Stimulated activated naive CD8-positive, alpha-beta T cell treated with anti-CD3 and anti-CD28 coated beads, Interleukin-15, amount 100 ng/mL, for 72 hours (primary cell): ENCODE results near the gene STK35.
"Not testable (repeated sequence)": the region's sequence is repeated elsewhere in the genome, so short reads cannot be mapped to it uniquely, and the experiment has no call there.

Source experiments
- ATAC-seq: fragments of 150-1000 bp; cut with Tn5 transposase; 2 replicates; pipeline ENCODE4 v1.10.0; 2021; ENCODE audit warnings: mild to moderate bottlenecking, moderate library complexity
- DNase-seq, 2 donors: peaks; one replicate each; pipeline ENCODE4 v3.0.0; 2021 to 2022
- H3K27ac Mint-ChIP-seq, 2 donors: one replicate each; pipeline ENCODE4 v1.8.0; 2022; ENCODE audit warnings: mild to moderate bottlenecking in 2 of 2, mixed read lengths in 2 of 2, moderate library complexity in 2 of 2
- H3K27me3 Mint-ChIP-seq: one replicate; pipeline ENCODE4 v1.8.0; 2022; ENCODE audit warnings: mixed read lengths
- H3K4me1 Mint-ChIP-seq: one replicate; pipeline ENCODE4 v1.8.0; 2022; ENCODE audit warnings: mild to moderate bottlenecking, mixed read lengths
- H3K4me3 Mint-ChIP-seq, 2 donors: one replicate each; pipeline ENCODE4 v1.8.0; 2022; ENCODE audit warnings: mild to moderate bottlenecking in 2 of 2, mixed read lengths in 2 of 2, moderate library complexity in 1 of 2
- H3K9me3 Mint-ChIP-seq, 2 donors: one replicate each; pipeline ENCODE4 v1.8.0; 2022; ENCODE audit warnings: mixed read lengths in 2 of 2

Gene STK35

GRCh38 chr20:2173186-2173585 is 71.6 kb downstream of the STK35 start:
- Mint-ChIP-seq H3K4me1 (peaks cover 6% of the 10 kb centered on the region), H3K27ac (no peak overlapping the region), H3K4me3 (no peak overlapping the region), H3K27me3 (peaks cover 25% of the 10 kb centered on the region), H3K9me3 (no peaks in the 10 kb centered on the region)
- ATAC-seq (no peak), DNase-seq (no peak)

- Mint-ChIP-seq H3K9me3 (no peaks in the 10 kb centered on the region), H3K4me1 (peaks cover 12% of the 10 kb centered on the region), H3K4me3 (no peak overlapping the region), H3K27me3 (peaks cover 33% of the 10 kb centered on the region), H3K27ac (no peak overlapping the region)
- DNase-seq (no peak), ATAC-seq (no peak)
Measured at GRCh38 chr20:2174067-2174466, 72.4 kb downstream of the STK35 start.

GRCh38 chr20:2176946-2177345 is 75.3 kb downstream of the STK35 start:
- no peak for DNase-seq
- no peaks in the 10 kb centered on the region for H3K9me3 Mint-ChIP-seq
- peaks cover 12% of the 10 kb centered on the region for H3K4me1 Mint-ChIP-seq
- ATAC-seq = no peak
- peaks cover 16% of the 10 kb centered on the region for H3K27me3 Mint-ChIP-seq
- no peak overlapping the region for H3K27ac Mint-ChIP-seq
- H3K4me3 Mint-ChIP-seq = no peak overlapping the region

GRCh38 chr20:2178318-2179232 is 76.9 kb downstream of the STK35 start:
- no peak for DNase-seq
- Mint-ChIP-seq H3K27me3 (peaks cover 8% of the 10 kb centered on the region), H3K4me1 (peaks cover 6% of the 10 kb centered on the region), H3K4me3 (no peak overlapping the region), H3K9me3 (no peaks in the 10 kb centered on the region), H3K27ac (no peak overlapping the region)
- no peak for ATAC-seq

GRCh38 chr20:2179233-2179580 is 77.6 kb downstream of the STK35 start:
- ATAC-seq = no peak
- peaks cover 8% of the 10 kb centered on the region for H3K27me3 Mint-ChIP-seq
- H3K27ac Mint-ChIP-seq = no peak overlapping the region
- no peaks in the 10 kb centered on the region for H3K9me3 Mint-ChIP-seq
- no peak overlapping the region for H3K4me3 Mint-ChIP-seq
- peaks cover 6% of the 10 kb centered on the region for H3K4me1 Mint-ChIP-seq
- DNase-seq = no peak

- no peak overlapping the region for H3K4me3 Mint-ChIP-seq
- no peaks in the 10 kb centered on the region for H3K9me3 Mint-ChIP-seq
- H3K27ac Mint-ChIP-seq = no peak overlapping the region
- no peak for DNase-seq
- peaks cover 8% of the 10 kb centered on the region for H3K27me3 Mint-ChIP-seq
- no peak for ATAC-seq
- H3K4me1 Mint-ChIP-seq = peaks cover 6% of the 10 kb centered on the region
Measured at GRCh38 chr20:2179949-2180348, 78.3 kb downstream of the STK35 start.

GRCh38 chr20:2183381-2183780 is 81.8 kb downstream of the STK35 start:
- Mint-ChIP-seq H3K9me3 (peaks cover 0 to 14% of the 10 kb centered on the region in 2 donors), H3K27ac (no peak overlapping the region), H3K4me1 (peaks cover 5% of the 10 kb centered on the region), H3K27me3 (peaks cover 6% of the 10 kb centered on the region), H3K4me3 (no peak overlapping the region)
- DNase-seq (no peak), ATAC-seq (no peak)

- H3K4me1 Mint-ChIP-seq, H3K27ac Mint-ChIP-seq, DNase-seq, H3K4me3 Mint-ChIP-seq, ATAC-seq: not testable (repeated sequence)
- peaks cover 13% of the 10 kb centered on the region for H3K27me3 Mint-ChIP-seq
- peaks cover 0 to 14% of the 10 kb centered on the region in 2 donors for H3K9me3 Mint-ChIP-seq
Measured at GRCh38 chr20:2184933-2185332, 83.3 kb downstream of the STK35 start.

- no peaks in the 10 kb centered on the region for H3K9me3 Mint-ChIP-seq
- no peaks in the 10 kb centered on the region for H3K4me1 Mint-ChIP-seq
- H3K27ac Mint-ChIP-seq = no peak overlapping the region
- H3K27me3 Mint-ChIP-seq = peaks cover 45% of the 10 kb centered on the region
- ATAC-seq = no peak
- H3K4me3 Mint-ChIP-seq = no peak overlapping the region
- no peak for DNase-seq
Measured at GRCh38 chr20:2195614-2196013, 94.0 kb downstream of the STK35 start.

GRCh38 chr20:2197166-2197565 is 95.5 kb downstream of the STK35 start:
- H3K27me3 Mint-ChIP-seq = peaks cover 43% of the 10 kb centered on the region
- no peak overlapping the region for H3K27ac Mint-ChIP-seq
- DNase-seq = no peak
- no peaks in the 10 kb centered on the region for H3K4me1 Mint-ChIP-seq
- no peak overlapping the region for H3K4me3 Mint-ChIP-seq
- H3K9me3 Mint-ChIP-seq = no peaks in the 10 kb centered on the region
- ATAC-seq = no peak
